ENCODE results near the gene ADGRG2. TPM values are rescaled to one million over a fixed set of nuclear protein-coding genes. Genes with fewer than 3 reads are reported as not detected.
"Not testable (repeated sequence)": the region's sequence is repeated elsewhere in the genome, so short reads cannot be mapped to it uniquely, and the experiment has no call there.

ADGRG2 gene
- total RNA-seq, 1 experiment from 2014 or later: 1.4 TPM

DNA sequence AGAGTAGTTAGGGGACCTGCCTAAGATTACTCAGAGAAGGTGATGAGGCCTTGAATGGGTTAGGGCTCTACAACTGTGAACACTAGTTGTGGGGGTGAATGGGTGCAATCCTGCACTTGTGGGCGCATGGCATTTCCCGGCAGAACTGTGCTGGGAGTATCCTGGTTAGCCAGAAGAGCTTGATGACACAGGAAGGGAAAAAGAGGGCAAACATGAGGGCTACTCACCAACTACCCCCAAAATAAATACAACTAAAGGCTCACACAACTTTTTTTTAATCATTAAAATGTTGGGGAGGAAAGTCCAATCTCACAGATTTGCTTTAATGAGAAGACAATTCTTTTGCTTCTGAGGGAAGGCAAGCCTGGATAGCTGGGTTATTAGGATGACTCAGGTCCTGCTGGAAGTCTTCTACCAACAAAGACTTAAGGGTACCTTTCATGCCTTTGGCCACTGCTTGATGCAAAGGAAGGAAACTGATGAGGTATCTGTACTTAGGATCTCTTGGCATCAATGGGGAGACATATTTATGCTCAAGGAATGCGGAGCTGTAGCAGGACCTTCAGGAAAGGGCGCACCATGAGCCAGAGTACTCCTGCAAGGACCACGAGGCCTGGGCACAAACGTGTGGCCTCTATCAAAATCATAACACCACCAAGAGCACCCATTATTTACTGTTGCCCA, 141.0 kb downstream of the ADGRG2 start:
- Histone ChIP-seq H4K20me1 (ENCODE audit: low read length) (no peaks in the 10 kb centered on the region), H3K4me1 (ENCODE audit: insufficient read depth, low read length) (peaks cover 23% of the 10 kb centered on the region), H3K27me3 (ENCODE audit: low read length) (no peaks in the 10 kb centered on the region), H3K9ac (ENCODE audit: low read length) (no peak overlapping the region), H3K36me3 (ENCODE audit: low read depth, low read length) (0 out of 2 replicates have a peak, but pooled peaks cover 2% of the 10 kb centered on the region), H3K79me2 (ENCODE audit: low read length) (peaks cover 76% of the 10 kb centered on the region), H3K9me3 (ENCODE audit: low read length) (no peaks in the 10 kb centered on the region), H3F3A (ENCODE audit: low read length, unreplicated experiment) (no peaks in the 10 kb centered on the region), H2AFZ (ENCODE audit: low read length) (no peak overlapping the region), H3K4me2 (ENCODE audit: low read length) (peak overlapping the region; percentile 93), H3K27ac (ENCODE audit: low read length) (peak overlapping the region; percentile 40), H3K4me3 (ENCODE audit: low read length) (peak overlapping the region; percentile 27), H3K9me2 (replicated peaks; ENCODE audit: low read length) (no peaks in the 10 kb centered on the region)
- intact Hi-C loops (cut with micrococcal nuclease): no loop called here
- TF ChIP-seq EZH2 (IDR thresholded peaks at IDR 0.05; ENCODE audit: low read length, unreplicated experiment): no peak
- no peak for TF ChIP-seq EZH2phosphoT487 (IDR thresholded peaks at IDR 0.05; ENCODE audit: borderline replicate concordance, low read length)
- TF ChIP-seq, protein P1, sequence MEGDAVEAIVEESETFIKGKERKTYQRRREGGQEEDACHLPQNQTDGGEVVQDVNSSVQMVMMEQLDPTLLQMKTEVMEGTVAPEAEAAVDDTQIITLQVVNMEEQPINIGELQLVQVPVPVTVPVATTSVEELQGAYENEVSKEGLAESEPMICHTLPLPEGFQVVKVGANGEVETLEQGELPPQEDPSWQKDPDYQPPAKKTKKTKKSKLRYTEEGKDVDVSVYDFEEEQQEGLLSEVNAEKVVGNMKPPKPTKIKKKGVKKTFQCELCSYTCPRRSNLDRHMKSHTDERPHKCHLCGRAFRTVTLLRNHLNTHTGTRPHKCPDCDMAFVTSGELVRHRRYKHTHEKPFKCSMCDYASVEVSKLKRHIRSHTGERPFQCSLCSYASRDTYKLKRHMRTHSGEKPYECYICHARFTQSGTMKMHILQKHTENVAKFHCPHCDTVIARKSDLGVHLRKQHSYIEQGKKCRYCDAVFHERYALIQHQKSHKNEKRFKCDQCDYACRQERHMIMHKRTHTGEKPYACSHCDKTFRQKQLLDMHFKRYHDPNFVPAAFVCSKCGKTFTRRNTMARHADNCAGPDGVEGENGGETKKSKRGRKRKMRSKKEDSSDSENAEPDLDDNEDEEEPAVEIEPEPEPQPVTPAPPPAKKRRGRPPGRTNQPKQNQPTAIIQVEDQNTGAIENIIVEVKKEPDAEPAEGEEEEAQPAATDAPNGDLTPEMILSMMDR (conservative IDR thresholded peaks at IDR 0.05; ENCODE audit: low read depth, low read length): no peak
- ATAC-seq (peak; percentile 3; the same call in 1 of the 2 replicates), DNase-seq (peak; percentile 50)
- BruUV-seq (replicated peaks): no TSS peak
- ChIA-PET POLR2A (ENCODE audit: unreplicated experiment) (interaction anchor here (0.6 kb wide), 1 partner anchor 19 kb away, joined by 3 read pairs; no protein-coding TSS in a partner anchor), CTCF (no interaction called here)

DNA sequence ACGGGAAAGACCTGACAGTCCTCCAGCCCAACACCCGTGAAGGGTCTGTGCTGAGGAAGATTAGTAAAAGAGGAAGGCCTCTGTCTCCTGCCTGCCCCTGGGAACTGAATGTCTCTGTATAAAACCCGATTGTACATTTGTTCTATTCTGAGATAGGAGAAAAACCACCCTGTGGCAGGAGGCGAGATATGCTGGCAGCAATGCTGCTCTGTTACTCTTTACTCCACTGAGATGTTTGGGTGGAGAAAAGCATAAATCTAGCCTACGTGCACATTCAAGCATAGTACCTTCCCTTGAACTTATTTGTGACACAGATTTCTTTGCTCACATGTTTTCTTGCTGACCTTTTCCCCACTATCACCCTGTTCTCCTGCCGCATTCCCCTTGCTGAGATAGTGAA, 142.0 kb downstream of the ADGRG2 start:
- H3K27me3 ChIP-seq (ENCODE audit: low read length); BruUV-seq (replicated peaks); H3K9me3 ChIP-seq (ENCODE audit: low read length); H3K4me2 ChIP-seq (ENCODE audit: low read length); H3F3A ChIP-seq (ENCODE audit: low read length, unreplicated experiment); H3K36me3 ChIP-seq (ENCODE audit: low read depth, low read length); H3K4me3 ChIP-seq (ENCODE audit: low read length); H2AFZ ChIP-seq (ENCODE audit: low read length); DNase-seq; H3K27ac ChIP-seq (ENCODE audit: low read length); ATAC-seq; H4K20me1 ChIP-seq (ENCODE audit: low read length); POLR2A ChIA-PET (ENCODE audit: unreplicated experiment); CTCF ChIA-PET; H3K9ac ChIP-seq (ENCODE audit: low read length); H3K9me2 ChIP-seq (replicated peaks; ENCODE audit: low read length); intact Hi-C loops (cut with micrococcal nuclease): not testable (repeated sequence)
- peaks cover 69% of the 10 kb centered on the region for H3K79me2 ChIP-seq (ENCODE audit: low read length)
- H3K4me1 ChIP-seq (ENCODE audit: insufficient read depth, low read length): peaks cover 17% of the 10 kb centered on the region

- Histone ChIP-seq H3K79me2 (ENCODE audit: low read length) (peaks cover 49% of the 10 kb centered on the region), H2AFZ (ENCODE audit: low read length) (no peak overlapping the region), H3K4me2 (ENCODE audit: low read length) (no peak overlapping the region), H3K9me2 (replicated peaks; ENCODE audit: low read length) (no peaks in the 10 kb centered on the region), H3K9me3 (ENCODE audit: low read length) (no peaks in the 10 kb centered on the region), H3K36me3 (ENCODE audit: low read depth, low read length) (0 out of 2 replicates have a peak, but pooled peaks cover 4% of the 10 kb centered on the region), H3K27me3 (ENCODE audit: low read length) (no peaks in the 10 kb centered on the region), H3F3A (ENCODE audit: low read length, unreplicated experiment) (no peaks in the 10 kb centered on the region), H3K9ac (ENCODE audit: low read length) (no peak overlapping the region), H4K20me1 (ENCODE audit: low read length) (no peaks in the 10 kb centered on the region), H3K4me1 (ENCODE audit: insufficient read depth, low read length) (no peaks in the 10 kb centered on the region), H3K4me3 (ENCODE audit: low read length) (no peak overlapping the region), H3K27ac (ENCODE audit: low read length) (no peak overlapping the region)
- no peak for TF ChIP-seq EZH2phosphoT487 (IDR thresholded peaks at IDR 0.05; ENCODE audit: borderline replicate concordance, low read length)
- no peak for TF ChIP-seq EZH2 (IDR thresholded peaks at IDR 0.05; ENCODE audit: low read length, unreplicated experiment)
- POLR2A ChIA-PET (ENCODE audit: unreplicated experiment): no interaction called here
- ATAC-seq: no peak
- intact Hi-C loops (cut with micrococcal nuclease): no loop called here
- DNase-seq: no peak
- no TSS peak for BruUV-seq (replicated peaks)
- CTCF ChIA-PET: no interaction called here
Observed at GRCh38 chrX:18974993-18975392, 147.3 kb downstream of the ADGRG2 start.
